GM18868 (cell line): ENCODE results near the gene SH2D7.
A peak's percentile ranks its signal among the peaks of the same experiment; 100 is the strongest.
"Not testable (repeated sequence)": the region's sequence is repeated elsewhere in the genome, so short reads cannot be mapped to it uniquely, and the experiment has no call there.

Experiments used
- ATAC-seq: cut with Tn5 transposase; IDR thresholded peaks from one replicate; pipeline ENCODE4 v1.9.1; 2021; ENCODE audit warnings: mild to moderate bottlenecking, moderate library complexity; ENCODE audit not compliant: unreplicated experiment

Gene SH2D7

GRCh38 chr15:78131295-78132061 is 39.1 kb downstream of the SH2D7 start, which contains the start of gene CIB2:
Gene CIB2, minus strand, starts transcription at chr15:78131445. Its CDS starts 230 bp downstream, at chr15:78131215.
- ATAC-seq, result peak; percentile 84

- ATAC-seq, result no peak
These were observed 41.4 kb downstream of the SH2D7 start for GRCh38 chr15:78133801-78134200.

- no peak for ATAC-seq
These were observed 47.2 kb downstream of the SH2D7 start for GRCh38 chr15:78139578-78139977.

GRCh38 chr15:78140292-78140691 is 47.9 kb downstream of the SH2D7 start:
- no peak for ATAC-seq

- ATAC-seq, result no peak
These were observed 50.0 kb downstream of the SH2D7 start for GRCh38 chr15:78142332-78142731.

- ATAC-seq, result no peak
These were observed 54.2 kb downstream of the SH2D7 start for GRCh38 chr15:78146425-78147154.

GRCh38 chr15:78147566-78147965 is 55.2 kb downstream of the SH2D7 start:
- no peak for ATAC-seq

- ATAC-seq, result peak; percentile 9
These were observed 56.2 kb downstream of the SH2D7 start for GRCh38 chr15:78148392-78149067.

- ATAC-seq, result peak; percentile 81
These were observed 56.9 kb downstream of the SH2D7 start, which contains the start of gene IDH3A for GRCh38 chr15:78149068-78149804. Gene IDH3A, plus strand, starts transcription at chr15:78149362. Its CDS starts 42 bp downstream, at chr15:78149404.

GRCh38 chr15:78149805-78150751 is 57.7 kb downstream of the SH2D7 start:
- ATAC-seq, result peak; percentile 20

- ATAC-seq, result not testable (repeated sequence)
These were observed 58.7 kb downstream of the SH2D7 start for GRCh38 chr15:78151075-78151474.
